Suppressor macrophage treated with lipopolysaccharide for 4 hours (primary cell): ENCODE results near the gene VWA8.
"Not testable (repeated sequence)": the region's sequence is repeated elsewhere in the genome, so short reads cannot be mapped to it uniquely, and the experiment has no call there.

Experiments used
- DNase-seq: peaks from one replicate; pipeline ENCODE4 v3.0.0-alpha.2; 2020

Gene VWA8

GRCh38 chr13:41641429-41641828, 319.5 kb downstream of the VWA8 start:
- no peak for DNase-seq

GRCh38 chr13:41639955-41640780, 320.7 kb downstream of the VWA8 start:
- DNase-seq, result peak; percentile 23

- no peak for DNase-seq
Measured at GRCh38 chr13:41639237-41639904, 321.5 kb downstream of the VWA8 start.

GRCh38 chr13:41637586-41637985, 323.3 kb downstream of the VWA8 start:
- DNase-seq, result no peak

GRCh38 chr13:41637032-41637431, 323.9 kb downstream of the VWA8 start:
- not testable (repeated sequence) for DNase-seq

GRCh38 chr13:41636590-41636989, 324.3 kb downstream of the VWA8 start:
- not testable (repeated sequence) for DNase-seq

GRCh38 chr13:41634407-41634806, 326.5 kb downstream of the VWA8 start:
- no peak for DNase-seq

- DNase-seq, result no peak
Measured at GRCh38 chr13:41633776-41634175, 327.1 kb downstream of the VWA8 start.

- DNase-seq, result no peak
Measured at GRCh38 chr13:41631296-41631965, 329.5 kb downstream of the VWA8 start.

GRCh38 chr13:41627425-41627824, 333.5 kb downstream of the VWA8 start:
- DNase-seq, result no peak

GRCh38 chr13:41624041-41624440, 336.9 kb downstream of the VWA8 start:
- no peak for DNase-seq

- no peak for DNase-seq
Measured at GRCh38 chr13:41622432-41623429, 338.2 kb downstream of the VWA8 start.

- DNase-seq, result no peak
Measured at GRCh38 chr13:41621716-41622431, 339.0 kb downstream of the VWA8 start.

GRCh38 chr13:41617633-41618032, 343.3 kb downstream of the VWA8 start:
- DNase-seq, result not testable (repeated sequence)

GRCh38 chr13:41616151-41616550, 344.8 kb downstream of the VWA8 start:
- no peak for DNase-seq

GRCh38 chr13:41615528-41615855, 345.4 kb downstream of the VWA8 start:
- DNase-seq, result no peak

- no peak for DNase-seq
Measured at GRCh38 chr13:41614671-41615527, 346.0 kb downstream of the VWA8 start.

GRCh38 chr13:41613984-41614661, 346.8 kb downstream of the VWA8 start:
- no peak for DNase-seq

GRCh38 chr13:41613471-41613870, 347.4 kb downstream of the VWA8 start:
- DNase-seq, result no peak

GRCh38 chr13:41611385-41611784, 349.5 kb downstream of the VWA8 start:
- DNase-seq, result no peak
